Stimulated activated effector memory CD8-positive, alpha-beta T cell treated with anti-CD3 and anti-CD28 coated beads, Interleukin-12 subunit alpha, Interleukin-12 subunit beta, amount 100 ng/mL, for 72 hours (primary cell): ENCODE results near the gene GABBR2.

Experiments used
- ATAC-seq: fragments of 150-1000 bp; cut with Tn5 transposase; 2 replicates; pipeline ENCODE4 v1.10.0; 2021
- DNase-seq, 2 donors: peaks; one replicate each; pipeline ENCODE4 v3.0.0; 2021 to 2022; ENCODE audit warnings: low spot score in 2 of 2
- H3K27ac Mint-ChIP-seq: one replicate; pipeline ENCODE4 v1.8.0; 2022; ENCODE audit warnings: mild to moderate bottlenecking, mixed read lengths
- H3K36me3 Mint-ChIP-seq: one replicate; pipeline ENCODE4 v1.8.0; 2022; ENCODE audit warnings: mild to moderate bottlenecking, mixed read lengths
- H3K4me1 Mint-ChIP-seq: one replicate; pipeline ENCODE4 v1.8.0; 2022; ENCODE audit warnings: mixed read lengths
- H3K4me3 Mint-ChIP-seq: one replicate; pipeline ENCODE4 v1.8.0; 2022; ENCODE audit warnings: mild to moderate bottlenecking, mixed read lengths
- H3K9me3 Mint-ChIP-seq: one replicate; pipeline ENCODE4 v1.8.0; 2022; ENCODE audit warnings: mixed read lengths

The GABBR2 gene

GRCh38 chr9:98402019-98402840 lies 306.5 kb downstream of the GABBR2 start:
- no peaks in the 10 kb centered on the region for H3K9me3 Mint-ChIP-seq
- no peak overlapping the region for H3K27ac Mint-ChIP-seq
- no peaks in the 10 kb centered on the region for H3K4me1 Mint-ChIP-seq
- H3K36me3 Mint-ChIP-seq, result no peaks in the 10 kb centered on the region
- DNase-seq (no peak), ATAC-seq (no peak)
- H3K4me3 Mint-ChIP-seq, result no peak overlapping the region

DNA sequence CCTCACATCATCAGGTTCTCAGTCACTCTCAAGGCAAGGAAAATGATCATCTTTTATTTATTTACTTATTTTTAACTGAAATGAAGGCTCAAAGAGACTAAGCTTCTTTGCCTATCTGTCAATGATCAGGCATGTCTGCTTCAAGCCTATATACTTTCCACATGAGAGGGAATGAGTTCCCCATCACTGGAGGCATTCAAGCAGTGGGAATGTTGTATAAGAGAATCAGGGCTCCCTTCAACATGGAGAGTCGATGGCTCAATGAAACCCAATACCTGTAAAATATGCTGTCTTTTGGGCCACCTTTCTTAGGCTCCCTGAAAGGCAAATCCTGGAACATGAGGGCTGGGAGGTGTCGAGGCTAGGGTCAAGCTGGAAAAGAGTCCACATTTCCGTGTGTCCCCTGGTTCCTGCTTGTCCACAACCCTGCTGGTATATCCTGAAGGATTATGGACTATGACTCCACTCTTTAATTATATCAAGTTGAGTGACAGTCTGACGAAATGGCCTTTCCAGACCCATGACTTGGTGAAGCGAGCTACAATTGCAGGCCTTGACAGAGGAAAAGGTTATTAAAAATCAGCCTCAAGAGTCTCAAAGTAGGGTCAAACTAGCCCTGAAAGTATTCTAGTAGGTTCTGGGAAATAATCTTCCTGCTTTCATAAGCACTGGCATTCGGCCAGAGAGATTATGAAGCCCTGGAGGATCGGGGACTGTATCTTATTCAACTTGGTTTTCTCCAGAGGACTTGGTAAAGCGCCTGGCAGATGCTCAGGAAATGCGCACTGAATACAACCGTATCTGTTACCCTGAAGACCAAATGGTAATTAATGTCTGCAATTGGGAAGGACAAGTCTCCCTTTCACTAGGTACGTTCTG lies 307.4 kb downstream of the GABBR2 start:
- ATAC-seq, result no peak
- no peaks in the 10 kb centered on the region for H3K36me3 Mint-ChIP-seq
- DNase-seq, result no peak
- no peak overlapping the region for H3K27ac Mint-ChIP-seq
- no peaks in the 10 kb centered on the region for H3K4me1 Mint-ChIP-seq
- no peak overlapping the region for H3K4me3 Mint-ChIP-seq
- H3K9me3 Mint-ChIP-seq, result no peaks in the 10 kb centered on the region

- no peak for ATAC-seq
- no peak overlapping the region for H3K4me3 Mint-ChIP-seq
- no peak for DNase-seq
- no peaks in the 10 kb centered on the region for H3K9me3 Mint-ChIP-seq
- H3K27ac Mint-ChIP-seq, result no peak overlapping the region
- H3K36me3 Mint-ChIP-seq, result no peaks in the 10 kb centered on the region
- H3K4me1 Mint-ChIP-seq, result no peaks in the 10 kb centered on the region
Measured at GRCh38 chr9:98399950-98400683, 308.6 kb downstream of the GABBR2 start.

GRCh38 chr9:98396656-98397055 lies 312.1 kb downstream of the GABBR2 start:
- ATAC-seq (no peak), DNase-seq (no peak)

GRCh38 chr9:98396236-98396635 lies 312.5 kb downstream of the GABBR2 start:
- no peak overlapping the region for H3K4me3 Mint-ChIP-seq
- ATAC-seq, result no peak

More at GRCh38 chr9:98396656-98397055, 312.1 kb downstream of the GABBR2 start:
- H3K36me3 Mint-ChIP-seq, result no peaks in the 10 kb centered on the region
- H3K27ac Mint-ChIP-seq, result no peak overlapping the region
- H3K4me3 Mint-ChIP-seq, result no peak overlapping the region
- H3K9me3 Mint-ChIP-seq, result no peaks in the 10 kb centered on the region
- H3K4me1 Mint-ChIP-seq, result peaks cover 5% of the 10 kb centered on the region

DNA sequence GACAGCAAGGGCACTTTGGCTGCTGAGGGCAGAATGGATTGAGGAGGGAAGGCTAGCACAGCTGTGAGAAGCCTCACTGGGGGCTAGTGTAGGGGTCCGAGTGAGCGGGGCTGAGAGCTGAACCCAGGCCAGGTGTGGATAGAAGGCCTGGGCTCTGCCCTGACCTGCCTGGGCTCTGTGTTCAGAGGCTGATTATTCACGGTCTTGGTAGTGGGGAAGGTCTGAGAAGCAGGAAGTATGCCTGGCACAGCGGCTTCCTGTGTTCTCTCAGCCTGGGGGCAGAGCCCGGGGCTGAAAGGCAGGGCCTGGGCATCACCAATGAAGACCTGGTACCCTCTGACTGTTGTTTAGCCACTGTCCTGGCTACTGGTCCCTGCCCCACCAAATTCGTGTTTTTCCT lies 316.9 kb downstream of the GABBR2 start:
- H3K27ac Mint-ChIP-seq, result peak overlapping the region; percentile 32
- DNase-seq, result no peak
- ATAC-seq, result peak; percentile 33
- H3K4me3 Mint-ChIP-seq, result no peak overlapping the region
- no peaks in the 10 kb centered on the region for H3K9me3 Mint-ChIP-seq
- no peaks in the 10 kb centered on the region for H3K36me3 Mint-ChIP-seq
- peaks cover 11% of the 10 kb centered on the region for H3K4me1 Mint-ChIP-seq

More at GRCh38 chr9:98396236-98396635, 312.5 kb downstream of the GABBR2 start:
- Mint-ChIP-seq H3K9me3 (no peaks in the 10 kb centered on the region), H3K27ac (no peak overlapping the region), H3K36me3 (no peaks in the 10 kb centered on the region), H3K4me1 (peaks cover 10% of the 10 kb centered on the region)
- DNase-seq, result no peak

DNA sequence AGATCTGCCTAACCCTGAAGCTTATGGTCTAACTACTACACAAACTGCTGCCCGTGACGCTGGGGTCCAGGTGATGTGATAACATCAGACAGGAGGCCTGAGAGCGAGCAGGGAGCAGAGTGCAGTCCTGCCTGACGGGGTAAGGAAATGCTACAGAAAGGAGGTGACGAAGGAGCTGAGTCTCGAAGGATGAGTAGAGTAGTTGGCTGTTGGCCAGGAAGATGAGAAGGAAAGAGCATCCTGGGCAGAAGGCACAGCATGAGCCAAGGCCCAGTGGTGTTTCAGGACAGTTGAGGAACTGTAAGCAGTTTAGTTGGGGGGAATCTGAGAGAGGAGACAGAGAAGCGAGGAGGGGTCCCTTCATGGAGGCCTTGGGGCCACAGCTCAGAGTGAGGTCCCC lies 317.3 kb downstream of the GABBR2 start:
- no peak for ATAC-seq
- no peaks in the 10 kb centered on the region for H3K36me3 Mint-ChIP-seq
- no peaks in the 10 kb centered on the region for H3K9me3 Mint-ChIP-seq
- H3K27ac Mint-ChIP-seq, result peak overlapping the region; percentile 32
- peaks cover 11% of the 10 kb centered on the region for H3K4me1 Mint-ChIP-seq
- H3K4me3 Mint-ChIP-seq, result no peak overlapping the region
- no peak for DNase-seq

DNA sequence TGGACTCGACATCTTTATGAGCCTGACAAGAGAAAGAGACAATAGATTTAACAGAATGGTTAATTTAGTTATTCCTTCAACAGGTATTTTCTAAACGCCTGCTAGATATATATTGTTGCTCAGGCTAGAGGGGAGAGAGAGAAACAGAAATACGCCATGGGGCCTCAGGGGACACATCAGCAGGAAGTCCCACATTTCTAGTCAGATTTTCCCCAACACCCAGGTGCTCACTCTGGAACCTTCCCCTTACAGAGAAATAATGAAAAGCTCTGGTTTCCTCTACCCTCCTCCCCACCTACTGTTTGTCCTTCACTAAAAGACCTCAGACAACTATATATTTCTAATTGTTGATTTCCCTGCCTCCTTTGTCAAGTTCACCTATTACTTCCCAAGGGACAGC lies 323.0 kb downstream of the GABBR2 start:
- no peak overlapping the region for H3K4me3 Mint-ChIP-seq
- ATAC-seq, result no peak
- DNase-seq, result no peak
- H3K27ac Mint-ChIP-seq, result no peak overlapping the region
- no peaks in the 10 kb centered on the region for H3K4me1 Mint-ChIP-seq
- H3K36me3 Mint-ChIP-seq, result no peaks in the 10 kb centered on the region
- H3K9me3 Mint-ChIP-seq, result no peaks in the 10 kb centered on the region

GRCh38 chr9:98383758-98384157 lies 325.0 kb downstream of the GABBR2 start:
- no peaks in the 10 kb centered on the region for H3K9me3 Mint-ChIP-seq
- no peak for ATAC-seq
- DNase-seq, result no peak
- no peak overlapping the region for H3K4me3 Mint-ChIP-seq
- no peaks in the 10 kb centered on the region for H3K36me3 Mint-ChIP-seq
- no peak overlapping the region for H3K27ac Mint-ChIP-seq
- no peaks in the 10 kb centered on the region for H3K4me1 Mint-ChIP-seq

- Mint-ChIP-seq H3K4me1 (no peaks in the 10 kb centered on the region), H3K27ac (no peak overlapping the region), H3K9me3 (no peaks in the 10 kb centered on the region), H3K4me3 (no peak overlapping the region), H3K36me3 (no peaks in the 10 kb centered on the region)
- ATAC-seq (no peak), DNase-seq (no peak)
Measured at GRCh38 chr9:98381311-98382103, 327.2 kb downstream of the GABBR2 start.

DNA sequence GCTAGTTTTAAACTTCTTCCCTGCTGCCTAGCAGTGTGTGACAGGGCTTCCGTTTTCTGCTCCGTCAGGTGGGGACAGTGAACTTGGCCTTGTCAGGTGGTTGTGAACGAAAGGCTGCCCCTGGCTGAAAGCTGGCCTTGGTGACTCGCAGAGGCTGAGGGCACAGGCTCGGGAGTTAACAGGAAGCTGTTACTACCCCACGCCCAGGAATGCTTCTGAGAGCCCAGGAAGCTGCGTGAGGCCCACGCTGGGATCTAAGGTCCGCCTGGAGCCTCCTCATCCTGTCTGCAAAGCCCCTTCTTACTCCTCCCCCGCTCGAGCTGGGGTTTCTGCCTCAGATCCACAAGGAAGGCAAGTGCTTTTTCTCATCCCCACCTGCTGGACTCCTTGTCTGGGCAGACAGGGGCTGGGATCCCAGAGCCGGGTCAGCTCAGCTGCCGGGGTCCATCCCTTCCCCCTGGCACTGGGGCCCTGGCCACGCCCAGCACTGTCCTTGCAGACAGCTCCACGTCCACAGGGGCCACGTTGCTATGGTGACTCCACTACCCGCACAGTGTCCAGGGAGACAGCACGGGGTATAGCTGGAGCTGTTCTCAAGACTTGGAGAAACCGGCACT lies 328.6 kb downstream of the GABBR2 start:
- Mint-ChIP-seq H3K9me3 (no peaks in the 10 kb centered on the region), H3K4me3 (no peak overlapping the region), H3K36me3 (no peaks in the 10 kb centered on the region), H3K27ac (no peak overlapping the region), H3K4me1 (no peaks in the 10 kb centered on the region)
- no peak for ATAC-seq
- no peak for DNase-seq

GRCh38 chr9:98379572-98379971 lies 329.2 kb downstream of the GABBR2 start:
- H3K4me3 Mint-ChIP-seq, result no peak overlapping the region
- H3K27ac Mint-ChIP-seq, result no peak overlapping the region
- no peak for ATAC-seq
- no peaks in the 10 kb centered on the region for H3K9me3 Mint-ChIP-seq
- no peaks in the 10 kb centered on the region for H3K4me1 Mint-ChIP-seq
- DNase-seq, result no peak
- no peaks in the 10 kb centered on the region for H3K36me3 Mint-ChIP-seq

GRCh38 chr9:98378794-98379193 lies 329.9 kb downstream of the GABBR2 start:
- DNase-seq (no peak), ATAC-seq (no peak)
- no peak overlapping the region for H3K27ac Mint-ChIP-seq
- no peaks in the 10 kb centered on the region for H3K9me3 Mint-ChIP-seq
- no peaks in the 10 kb centered on the region for H3K36me3 Mint-ChIP-seq
- no peak overlapping the region for H3K4me3 Mint-ChIP-seq
- no peaks in the 10 kb centered on the region for H3K4me1 Mint-ChIP-seq

DNA sequence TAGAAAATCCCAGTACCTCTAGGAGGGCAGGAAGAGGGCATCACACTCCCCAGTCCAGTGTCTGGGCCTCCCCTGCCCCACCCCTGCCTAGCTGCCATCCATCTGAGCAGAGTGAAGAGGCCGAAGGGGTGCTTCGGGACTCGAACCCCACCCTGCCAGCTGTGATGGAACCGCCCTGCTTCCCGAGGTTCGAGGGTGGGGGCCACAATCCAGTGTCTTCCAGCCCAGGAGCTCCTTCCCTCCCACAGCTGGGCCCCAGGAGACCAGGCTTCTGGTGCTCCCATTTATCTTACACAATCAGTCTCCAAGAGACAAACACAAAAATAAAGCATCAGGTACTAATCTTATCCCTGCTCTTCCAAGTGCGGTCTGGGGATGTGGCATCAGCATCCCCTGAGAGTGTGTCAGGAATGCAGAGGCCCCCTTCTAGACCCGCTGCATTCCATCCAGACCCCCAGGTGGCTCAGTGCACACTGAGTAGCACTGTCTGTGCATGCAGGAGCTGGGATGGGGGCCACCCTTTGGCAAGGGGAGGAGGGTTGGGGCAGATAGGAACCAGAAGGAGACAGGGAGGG lies 330.4 kb downstream of the GABBR2 start:
- ATAC-seq (no peak), DNase-seq (no peak)
- Mint-ChIP-seq H3K27ac (no peak overlapping the region), H3K9me3 (no peaks in the 10 kb centered on the region), H3K4me1 (no peaks in the 10 kb centered on the region), H3K4me3 (no peak overlapping the region), H3K36me3 (no peaks in the 10 kb centered on the region)
